ENCODE data around the gene CFAP206. TPM values are rescaled to one million over a fixed set of nuclear protein-coding genes. Genes with fewer than 3 reads are reported as not detected.

Gene CFAP206
- total and polyA plus RNA-seq, 5 donors from 2014 or later, result not detected

DNA sequence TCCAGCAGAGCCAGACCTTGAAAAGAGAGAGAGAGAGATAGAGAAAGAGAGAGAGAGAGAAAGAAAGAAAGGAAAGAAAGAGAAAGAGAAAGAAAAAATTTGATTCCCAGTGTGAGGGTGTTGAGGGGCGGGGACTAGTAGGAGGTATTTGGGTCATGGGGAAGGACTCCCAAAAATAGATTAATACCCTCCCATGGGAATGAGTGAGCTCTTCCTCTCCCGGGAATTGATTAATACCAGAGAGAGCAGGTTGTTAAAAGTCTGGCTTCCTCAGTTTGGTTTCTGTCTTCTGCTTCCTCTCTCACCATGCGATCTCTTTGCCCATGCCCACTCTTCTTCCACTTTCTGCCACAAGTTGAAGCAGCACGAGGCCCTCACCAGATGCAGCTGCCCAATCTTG lies 28.8 kb upstream of the CFAP206 start:
- Histone ChIP-seq H3K4me3 (ENCODE audit: low read depth, low read length) (no peak overlapping the region), H3K4me1 (ENCODE audit: control insufficient read depth, insufficient read depth, low read length, poor library complexity, severe bottlenecking) (no peaks in the 10 kb centered on the region), H3K36me3 (ENCODE audit: control insufficient read depth, insufficient read depth, low read length) (no peaks in the 10 kb centered on the region), H3K27me3 (ENCODE audit: control insufficient read depth, insufficient read depth, low read length) (no peaks in the 10 kb centered on the region), H3K9me3 (ENCODE audit: control insufficient read depth in 2 of 2, low read length in 2 of 2) (no peaks in the 10 kb centered on the region), H3K27ac (ENCODE audit: insufficient read depth, low read length, poor library complexity, severe bottlenecking) (no peak overlapping the region)
- ATAC-seq (ENCODE audit: low read depth in 2 of 2) (no peak), DNase-seq (no peak)
- H3K27ac Mint-ChIP-seq, result no peak overlapping the region
- no peaks in the 10 kb centered on the region for H3K27me3 Mint-ChIP-seq
- no peak overlapping the region for H3K4me3 Mint-ChIP-seq
- H3K36me3 Mint-ChIP-seq, result peaks cover 3% of the 10 kb centered on the region
- peaks cover 0 to 2% (median 0%) of the 10 kb centered on the region in 7 donors for H3K9me3 Mint-ChIP-seq
- H3K4me1 Mint-ChIP-seq, result peaks cover 0 to 4% (median 0%) of the 10 kb centered on the region in 4 donors

DNA sequence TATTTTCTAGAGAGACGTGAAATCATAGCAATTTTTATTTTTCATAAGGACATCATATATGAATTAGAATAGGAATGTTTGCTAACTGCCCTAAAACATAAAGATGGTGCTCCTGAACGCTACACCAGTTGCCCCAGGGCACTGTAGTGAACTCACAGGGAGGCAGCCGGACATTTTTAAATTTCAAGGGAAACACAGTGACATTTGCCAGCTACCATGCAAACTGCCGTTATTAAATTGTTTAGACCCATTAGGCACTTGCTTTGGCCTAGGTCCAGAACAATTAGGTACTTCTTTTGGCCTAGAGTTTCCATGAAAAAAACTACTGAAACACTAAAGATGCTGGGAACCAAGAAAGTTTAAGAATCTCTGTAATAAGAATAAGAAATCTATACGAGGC lies 24.9 kb upstream of the CFAP206 start:
- H3K4me3 Mint-ChIP-seq, result no peak overlapping the region
- no peaks in the 10 kb centered on the region for H3K27me3 Mint-ChIP-seq
- no peak for ATAC-seq (ENCODE audit: low read depth in 2 of 2)
- H3K27ac Mint-ChIP-seq, result no peak overlapping the region
- H3K4me1 Mint-ChIP-seq, result no peaks in the 10 kb centered on the region
- H3K9me3 Mint-ChIP-seq, result no peaks in the 10 kb centered on the region
- peaks cover 3% of the 10 kb centered on the region for H3K36me3 Mint-ChIP-seq
- DNase-seq, result no peak
- no peak overlapping the region for H3K4me3 ChIP-seq (ENCODE audit: low read depth, low read length)
- no peaks in the 10 kb centered on the region for H3K4me1 ChIP-seq (ENCODE audit: control insufficient read depth, insufficient read depth, low read length, poor library complexity, severe bottlenecking)
- H3K27ac ChIP-seq (ENCODE audit: insufficient read depth, low read length, poor library complexity, severe bottlenecking), result no peak overlapping the region
- no peaks in the 10 kb centered on the region for H3K27me3 ChIP-seq (ENCODE audit: control insufficient read depth, insufficient read depth, low read length)
- H3K36me3 ChIP-seq (ENCODE audit: control insufficient read depth, insufficient read depth, low read length), result no peaks in the 10 kb centered on the region
- no peaks in the 10 kb centered on the region for H3K9me3 ChIP-seq (ENCODE audit: control insufficient read depth in 2 of 2, low read length in 2 of 2)

DNA sequence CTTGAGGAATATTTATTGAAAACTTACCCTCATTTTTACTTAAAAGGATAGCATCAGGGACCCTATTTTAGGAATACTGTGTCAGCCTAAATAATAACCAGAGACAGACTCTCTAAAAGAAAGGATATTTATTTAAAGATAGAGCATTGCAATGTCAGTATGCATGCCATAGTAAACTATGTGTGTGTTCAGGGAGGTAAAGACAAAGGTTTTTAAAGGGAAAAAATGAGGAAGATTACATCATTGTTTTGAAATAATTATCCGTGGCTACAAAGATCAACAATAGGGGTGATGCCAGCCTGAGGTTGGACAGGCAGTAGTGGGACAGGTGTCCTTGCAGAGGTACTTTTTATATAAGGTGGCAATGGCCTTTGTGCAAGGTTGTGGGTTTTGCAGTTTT lies 23.7 kb upstream of the CFAP206 start:
- Mint-ChIP-seq H3K4me1 (no peaks in the 10 kb centered on the region), H3K27ac (no peak overlapping the region), H3K36me3 (peaks cover 3% of the 10 kb centered on the region), H3K9me3 (no peaks in the 10 kb centered on the region), H3K27me3 (no peaks in the 10 kb centered on the region), H3K4me3 (no peak overlapping the region)
- Histone ChIP-seq H3K9me3 (ENCODE audit: control insufficient read depth in 2 of 2, low read length in 2 of 2) (no peaks in the 10 kb centered on the region), H3K4me1 (ENCODE audit: control insufficient read depth, insufficient read depth, low read length, poor library complexity, severe bottlenecking) (no peaks in the 10 kb centered on the region), H3K27me3 (ENCODE audit: control insufficient read depth, insufficient read depth, low read length) (no peaks in the 10 kb centered on the region), H3K4me3 (ENCODE audit: low read depth, low read length) (no peak overlapping the region), H3K36me3 (ENCODE audit: control insufficient read depth, insufficient read depth, low read length) (no peaks in the 10 kb centered on the region), H3K27ac (ENCODE audit: insufficient read depth, low read length, poor library complexity, severe bottlenecking) (no peak overlapping the region)
- no peak for DNase-seq
- ATAC-seq (ENCODE audit: low read depth in 2 of 2), result no peak

DNA sequence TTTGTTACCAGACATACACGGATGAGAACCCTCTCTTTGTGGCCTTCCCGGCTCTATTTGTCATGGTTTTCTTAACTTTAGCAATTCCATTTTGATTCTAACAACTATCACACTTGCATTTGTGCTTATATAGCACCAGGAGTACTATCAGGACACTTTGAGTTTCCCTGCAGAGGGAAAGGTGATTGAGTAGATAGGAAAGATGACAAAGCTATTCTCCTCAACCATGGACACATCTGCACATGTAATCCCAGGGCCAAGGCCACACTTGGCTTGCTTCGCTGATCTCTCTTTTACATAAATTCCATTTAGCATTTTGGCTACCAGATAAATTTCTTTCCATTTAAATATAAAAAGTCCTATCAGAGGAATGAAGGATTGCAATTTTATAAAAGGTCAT lies 23.3 kb upstream of the CFAP206 start:
- no peak overlapping the region for H3K27ac Mint-ChIP-seq
- no peaks in the 10 kb centered on the region for H3K9me3 Mint-ChIP-seq
- H3K9me3 ChIP-seq (ENCODE audit: control insufficient read depth in 2 of 2, low read length in 2 of 2), result no peaks in the 10 kb centered on the region
- no peaks in the 10 kb centered on the region for H3K4me1 ChIP-seq (ENCODE audit: control insufficient read depth, insufficient read depth, low read length, poor library complexity, severe bottlenecking)
- no peak overlapping the region for H3K27ac ChIP-seq (ENCODE audit: insufficient read depth, low read length, poor library complexity, severe bottlenecking)
- H3K27me3 ChIP-seq (ENCODE audit: control insufficient read depth, insufficient read depth, low read length), result no peaks in the 10 kb centered on the region
- no peak overlapping the region for H3K4me3 Mint-ChIP-seq
- no peaks in the 10 kb centered on the region for H3K27me3 Mint-ChIP-seq
- H3K4me1 Mint-ChIP-seq, result no peaks in the 10 kb centered on the region
- H3K36me3 Mint-ChIP-seq, result peaks cover 3% of the 10 kb centered on the region
- H3K4me3 ChIP-seq (ENCODE audit: low read depth, low read length), result no peak overlapping the region
- no peaks in the 10 kb centered on the region for H3K36me3 ChIP-seq (ENCODE audit: control insufficient read depth, insufficient read depth, low read length)
- DNase-seq, result no peak
- no peak for ATAC-seq (ENCODE audit: low read depth in 2 of 2)

DNA sequence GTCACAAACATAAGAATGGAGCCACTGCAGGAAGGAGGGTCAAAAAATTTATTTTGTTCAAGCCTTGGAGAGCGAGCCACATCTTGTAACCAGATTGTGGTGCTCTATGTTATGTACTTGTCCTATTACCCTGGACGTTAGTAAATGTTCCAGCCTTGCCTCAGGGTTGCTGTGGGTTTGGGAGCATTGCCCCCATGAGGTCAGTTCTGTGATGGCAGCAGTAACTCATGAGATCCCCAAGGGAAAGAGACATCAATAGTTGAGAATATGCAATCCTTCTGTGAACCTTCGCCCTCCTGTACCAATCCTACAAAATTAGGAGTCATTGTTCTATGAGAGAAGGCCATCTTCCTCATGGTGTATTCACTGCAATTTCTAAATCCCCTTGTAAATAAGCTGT lies 16.4 kb upstream of the CFAP206 start:
- Histone ChIP-seq H3K27ac (ENCODE audit: insufficient read depth, low read length, poor library complexity, severe bottlenecking) (no peak overlapping the region), H3K36me3 (ENCODE audit: control insufficient read depth, insufficient read depth, low read length) (no peaks in the 10 kb centered on the region), H3K4me3 (ENCODE audit: low read depth, low read length) (no peak overlapping the region), H3K4me1 (ENCODE audit: control insufficient read depth, insufficient read depth, low read length, poor library complexity, severe bottlenecking) (no peaks in the 10 kb centered on the region), H3K9me3 (ENCODE audit: control insufficient read depth in 2 of 2, low read length in 2 of 2) (no peaks in the 10 kb centered on the region), H3K27me3 (ENCODE audit: control insufficient read depth, insufficient read depth, low read length) (no peaks in the 10 kb centered on the region)
- ATAC-seq (ENCODE audit: low read depth in 2 of 2) (no peak), DNase-seq (peak in 1 of 3 donors; percentile 6)
- H3K9me3 Mint-ChIP-seq, result no peaks in the 10 kb centered on the region
- no peaks in the 10 kb centered on the region for H3K27me3 Mint-ChIP-seq
- H3K36me3 Mint-ChIP-seq, result no peaks in the 10 kb centered on the region
- H3K4me3 Mint-ChIP-seq, result no peak overlapping the region
- no peak overlapping the region for H3K27ac Mint-ChIP-seq
- H3K4me1 Mint-ChIP-seq, result peaks cover 0 to 2% (median 0%) of the 10 kb centered on the region in 4 donors

DNA sequence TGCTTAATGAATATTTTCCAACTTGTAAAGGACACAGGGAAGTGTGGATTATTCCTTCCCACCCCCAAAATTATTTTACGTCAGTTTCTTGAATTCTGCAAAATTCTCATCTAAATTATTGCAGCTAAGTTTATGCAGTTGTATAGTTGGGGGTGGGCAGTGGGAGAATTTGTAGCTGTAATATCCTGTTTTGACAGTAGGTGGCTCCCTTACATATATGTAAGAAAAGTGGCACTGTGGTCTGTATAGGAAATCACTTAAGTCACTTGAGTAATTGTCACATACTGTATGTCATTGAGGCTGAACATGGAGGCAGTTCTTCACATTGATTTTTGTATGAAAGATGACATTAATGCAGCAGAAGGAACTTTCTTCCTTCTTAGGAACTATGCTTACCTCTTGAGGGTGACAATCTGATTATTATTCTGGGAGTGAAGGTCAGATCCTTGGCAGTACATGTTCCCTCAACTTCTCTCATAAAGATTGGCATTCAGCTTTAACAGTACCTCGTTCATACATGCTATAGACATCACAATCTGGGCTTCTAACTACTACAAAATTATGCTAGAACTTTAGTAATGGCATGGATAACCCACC lies 14.6 kb upstream of the CFAP206 start:
- ATAC-seq (ENCODE audit: low read depth in 2 of 2), result peak; percentile 88 to 90
- H3K9me3 Mint-ChIP-seq, result no peaks in the 10 kb centered on the region
- DNase-seq, result peak in 2 of 3 donors; percentile 62 to 83

DNA sequence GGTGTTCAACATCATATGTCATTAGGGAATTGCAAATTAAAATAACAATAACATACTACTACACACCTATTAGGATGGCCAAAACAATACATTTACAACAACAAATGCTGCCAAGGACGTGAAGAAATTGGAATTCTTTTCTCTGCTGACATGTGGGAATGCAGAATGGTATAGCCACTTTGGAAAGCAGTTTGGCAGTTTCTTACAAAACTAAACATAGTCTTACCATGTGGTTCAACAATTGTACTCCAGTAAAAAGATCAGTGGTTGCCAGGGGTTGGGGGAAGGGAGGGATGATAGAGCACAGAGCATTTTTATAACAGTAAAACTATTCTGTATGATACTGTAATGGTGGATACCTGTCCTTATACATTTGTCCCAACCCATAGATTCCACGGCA lies 12.3 kb upstream of the CFAP206 start:
- DNase-seq, result no peak
- no peak for ATAC-seq (ENCODE audit: low read depth in 2 of 2)
- Mint-ChIP-seq H3K27ac (no peak overlapping the region), H3K27me3 (no peaks in the 10 kb centered on the region), H3K36me3 (peaks cover 2% of the 10 kb centered on the region), H3K4me1 (peaks cover 0 to 2% (median 0%) of the 10 kb centered on the region in 4 donors), H3K4me3 (no peak overlapping the region), H3K9me3 (no peaks in the 10 kb centered on the region)
- Histone ChIP-seq H3K9me3 (ENCODE audit: control insufficient read depth in 2 of 2, low read length in 2 of 2) (no peaks in the 10 kb centered on the region), H3K36me3 (ENCODE audit: control insufficient read depth, insufficient read depth, low read length) (no peaks in the 10 kb centered on the region), H3K27ac (ENCODE audit: insufficient read depth, low read length, poor library complexity, severe bottlenecking) (no peak overlapping the region), H3K4me1 (ENCODE audit: control insufficient read depth, insufficient read depth, low read length, poor library complexity, severe bottlenecking) (no peaks in the 10 kb centered on the region), H3K4me3 (ENCODE audit: low read depth, low read length) (no peak overlapping the region), H3K27me3 (ENCODE audit: control insufficient read depth, insufficient read depth, low read length) (no peaks in the 10 kb centered on the region)

More for the DNA sequence above, 14.6 kb upstream of the CFAP206 start:
- Histone ChIP-seq H3K4me3 (ENCODE audit: low read depth, low read length) (no peak overlapping the region), H3K27ac (ENCODE audit: insufficient read depth, low read length, poor library complexity, severe bottlenecking) (no peak overlapping the region), H3K4me1 (ENCODE audit: control insufficient read depth, insufficient read depth, low read length, poor library complexity, severe bottlenecking) (no peaks in the 10 kb centered on the region), H3K9me3 (ENCODE audit: control insufficient read depth in 2 of 2, low read length in 2 of 2) (no peaks in the 10 kb centered on the region), H3K36me3 (ENCODE audit: control insufficient read depth, insufficient read depth, low read length) (no peaks in the 10 kb centered on the region), H3K27me3 (ENCODE audit: control insufficient read depth, insufficient read depth, low read length) (no peaks in the 10 kb centered on the region)
- Mint-ChIP-seq H3K27ac (no peak overlapping the region), H3K4me1 (peaks cover 0 to 2% (median 0%) of the 10 kb centered on the region in 4 donors), H3K4me3 (no peak overlapping the region), H3K27me3 (no peaks in the 10 kb centered on the region), H3K36me3 (peaks cover 2% of the 10 kb centered on the region)

DNA sequence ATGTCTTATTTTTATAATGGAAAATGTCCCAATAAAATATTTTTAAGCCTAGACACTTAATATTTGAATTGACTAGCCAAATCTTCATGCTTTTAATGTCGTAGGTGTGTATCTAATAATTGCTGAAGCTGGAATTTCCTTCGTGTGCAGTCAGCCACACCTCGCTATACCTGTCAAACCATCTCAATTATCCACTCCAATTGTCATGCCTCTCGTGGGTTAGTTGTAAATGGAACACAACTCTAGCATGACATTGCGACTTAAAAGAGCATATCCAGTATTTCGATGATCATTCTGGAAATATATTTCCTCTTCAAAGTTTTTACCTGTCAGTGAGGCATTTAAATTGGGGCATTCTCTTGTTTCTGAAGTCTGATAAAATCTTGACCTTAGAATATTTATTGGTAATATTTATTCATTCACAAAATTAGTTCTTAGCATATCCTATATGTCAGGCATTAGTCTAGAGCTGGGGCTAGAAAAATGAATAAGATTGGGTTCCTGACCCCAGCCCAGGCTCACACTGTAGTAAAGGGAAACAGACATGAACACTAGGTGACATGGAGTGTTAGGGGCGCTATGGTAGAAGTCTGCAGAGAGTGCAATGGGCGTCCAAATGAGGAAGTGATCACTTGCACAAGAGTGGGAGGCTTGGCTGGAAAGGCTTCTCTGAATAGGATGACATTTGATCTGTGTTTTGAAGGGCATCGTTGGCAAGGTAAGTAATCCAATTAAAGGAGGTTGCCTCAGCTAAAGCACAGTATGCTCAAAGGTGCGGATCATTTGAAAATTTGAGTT lies 11.0 kb upstream of the CFAP206 start:
- Histone ChIP-seq H3K27ac (ENCODE audit: insufficient read depth, low read length, poor library complexity, severe bottlenecking) (no peak overlapping the region), H3K4me1 (ENCODE audit: control insufficient read depth, insufficient read depth, low read length, poor library complexity, severe bottlenecking) (no peaks in the 10 kb centered on the region), H3K4me3 (ENCODE audit: low read depth, low read length) (no peak overlapping the region), H3K27me3 (ENCODE audit: control insufficient read depth, insufficient read depth, low read length) (no peaks in the 10 kb centered on the region), H3K36me3 (ENCODE audit: control insufficient read depth, insufficient read depth, low read length) (no peaks in the 10 kb centered on the region), H3K9me3 (ENCODE audit: control insufficient read depth in 2 of 2, low read length in 2 of 2) (no peaks in the 10 kb centered on the region)
- no peak overlapping the region for H3K4me3 Mint-ChIP-seq
- H3K4me1 Mint-ChIP-seq, result peaks cover 0 to 2% (median 0%) of the 10 kb centered on the region in 4 donors
- H3K9me3 Mint-ChIP-seq, result no peaks in the 10 kb centered on the region
- DNase-seq (no peak), ATAC-seq (ENCODE audit: low read depth in 2 of 2) (no peak)
- H3K27ac Mint-ChIP-seq, result peak overlapping the region in 1 of 3 donors; percentile 7
- H3K27me3 Mint-ChIP-seq, result no peaks in the 10 kb centered on the region
- peaks cover 2% of the 10 kb centered on the region for H3K36me3 Mint-ChIP-seq
